ENCODE data around the gene PLEKHH2.

- no peak for TF ChIP-seq EZH2 (IDR thresholded peaks at IDR 0.05; ENCODE audit: insufficient read depth, low read length)
- TF ChIP-seq CTCF (IDR thresholded peaks at IDR 0.05; ENCODE audit: insufficient read depth, low read depth, low read length) = no peak
These were observed 108.4 kb downstream of the PLEKHH2 start for GRCh38 chr2:43745457-43745856.

All from astrocyte (in vitro differentiated cells and primary cell).